Right lobe of liver (tissue), 6 donors: ENCODE data around the gene DDX31. TPM values are rescaled to one million over a fixed set of nuclear protein-coding genes. Genes with fewer than 3 reads are reported as not detected.
"Not testable (repeated sequence)": the region's sequence is repeated elsewhere in the genome, so short reads cannot be mapped to it uniquely, and the experiment has no call there.

Experiments
- ATAC-seq, 4 donors: fragments of 200-7000 bp; cut with Tn5 transposase; one replicate each; pipeline ENCODE4 v1.9.1; 2020; ENCODE audit warnings: mild to moderate bottlenecking in 4 of 4, moderate library complexity in 4 of 4
- DNase-seq, 3 donors: peaks; one replicate each; pipeline ENCODE4 v3.0.0-alpha.2; 2020
- H3K27ac ChIP-seq, 3 donors: fragments of 200-600 bp; one replicate each; pipeline ENCODE4 v1.8.0; 2022
- H3K27me3 ChIP-seq, 2 donors: fragments of 200-600 bp; one replicate each; pipeline ENCODE4 v1.8.0; 2022
- H3K36me3 ChIP-seq, 4 donors: fragments of 200-600 bp; sonication (generic) in 1 of 4; one replicate each; pipeline versions ENCODE4 v1.5.1 to v1.8.0; 2017 to 2022; ENCODE audit warnings: control low read depth in 1 of 4
- H3K4me1 ChIP-seq, 4 donors: fragments of 200-600 bp; sonication (generic) in 1 of 4; one replicate each; pipeline versions ENCODE4 v1.5.1 to v1.8.0; 2017 to 2022; ENCODE audit warnings: control low read depth in 1 of 4
- H3K4me3 ChIP-seq, 3 donors: fragments of 200-600 bp; one replicate each; pipeline ENCODE4 v1.8.0; 2022
- H3K9me3 ChIP-seq, 4 donors: fragments of 200-600 bp; sonication (generic) in 1 of 4; one replicate each; pipeline versions ENCODE4 v1.5.1 to v1.8.0; 2017 to 2022; ENCODE audit warnings: control low read depth in 1 of 4
- CTCF ChIP-seq, 4 donors: fragments of 200-600 bp in 3 of 4; fragments of 450-650 bp in 1 of 4; IDR thresholded peaks; one replicate each; pipeline versions ENCODE4 v1.5.1 to v1.8.0; 2016 to 2022; ENCODE audit warnings: antibody characterized with exemption in 4 of 4, mild to moderate bottlenecking in 2 of 4
- POLR2A ChIP-seq: fragments of 450-650 bp; IDR thresholded peaks from one replicate; pipeline ENCODE4 v1.6.1; 2017; ENCODE audit warnings: antibody characterized with exemption, mild to moderate bottlenecking
- WGBS: methylation state at CpG from one replicate; pipeline ENCODE4 v1.1.6; 2018; ENCODE audit warnings: low coverage, low lambda C conversion rate; ENCODE audit not compliant: insufficient coverage; ENCODE audit errors: missing lambda C conversion rate; 5-methylcytosine and 5-hydroxymethylcytosine counted together
- intact Hi-C, 2 donors: fragments of 100-400 bp; cut with DNase I; formaldehyde crosslinking; loops; one replicate each; pipeline versions ENCODE4 v1.11.2 to v1.14.1; 2022
- total RNA-seq, 6 experiments: library from RNA; depleted of rRNA in 2 of 6; stranded (reverse); fragments of >200 nt in 2 of 6; fragmentation: NEBNext Ultra II Directional in 3 of 6; extraction: Animal tissue kit (Norgen Biotek cat#: 25700) in 3 of 6; gene quantifications; one replicate each; pipeline versions ENCODE4 v1.1.0 to v1.2.4, GENCODE V29; 2016 to 2023
- donor health status: DM: no; HTN: yes; CAD: no.
- donor health status: DM: no; HTN: no; CAD: no.
- donor health status: DM: no; HTN: no; CAD: no.
- donor health status: DM: no; HTN: yes; CAD: no.
- donor health status: DM: no; HTN: yes; CAD: no.

The DDX31 gene
- total RNA-seq, 6 experiments from 2014 or later, result 7.1 to 8.7 (median 8.0) TPM

- TF ChIP-seq CTCF (IDR thresholded peaks at IDR 0.05) (no peak), POLR2A (no peak)
- H3K9me3 ChIP-seq, result no peaks in the 10 kb centered on the region
- no peaks in the 10 kb centered on the region for H3K27me3 ChIP-seq
- H3K27ac ChIP-seq, result no peak overlapping the region
- H3K4me1 ChIP-seq, result no peaks in the 10 kb centered on the region
- intact Hi-C loops, result no loop called here
- no peak overlapping the region for H3K4me3 ChIP-seq
- ATAC-seq (no peak), DNase-seq (no peak)
- WGBS, result 80% methylated on average over 3 of the region's 3 CpGs
- no peaks in the 10 kb centered on the region for H3K36me3 ChIP-seq
These were observed 42.1 kb upstream of the DDX31 start for GRCh38 chr9:132711846-132712245.

DNA sequence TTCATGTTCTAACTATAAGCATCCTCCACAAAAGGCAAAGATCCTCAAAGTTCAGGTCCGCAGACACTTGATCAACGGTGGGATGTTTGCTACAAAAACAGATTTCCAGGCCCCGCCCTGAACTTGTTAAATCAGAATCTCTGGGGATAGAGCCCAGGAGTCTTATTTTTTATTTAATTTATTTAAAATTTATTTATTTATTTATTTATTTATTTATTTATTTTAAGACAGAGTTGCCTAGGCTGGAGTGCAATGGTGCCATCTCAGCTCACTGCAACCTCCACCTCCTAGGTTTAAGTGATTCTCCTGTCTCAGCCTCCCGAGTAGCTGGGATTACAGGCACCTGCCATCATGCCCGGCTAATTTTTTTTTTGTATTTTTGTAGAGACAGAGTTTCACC lies 41.4 kb upstream of the DDX31 start:
- H3K27me3 ChIP-seq, ATAC-seq, intact Hi-C loops, H3K27ac ChIP-seq, H3K36me3 ChIP-seq, H3K9me3 ChIP-seq, H3K4me1 ChIP-seq, DNase-seq, H3K4me3 ChIP-seq: not testable (repeated sequence)
- WGBS, result 78% methylated on average over 5 of the region's 5 CpGs

DNA sequence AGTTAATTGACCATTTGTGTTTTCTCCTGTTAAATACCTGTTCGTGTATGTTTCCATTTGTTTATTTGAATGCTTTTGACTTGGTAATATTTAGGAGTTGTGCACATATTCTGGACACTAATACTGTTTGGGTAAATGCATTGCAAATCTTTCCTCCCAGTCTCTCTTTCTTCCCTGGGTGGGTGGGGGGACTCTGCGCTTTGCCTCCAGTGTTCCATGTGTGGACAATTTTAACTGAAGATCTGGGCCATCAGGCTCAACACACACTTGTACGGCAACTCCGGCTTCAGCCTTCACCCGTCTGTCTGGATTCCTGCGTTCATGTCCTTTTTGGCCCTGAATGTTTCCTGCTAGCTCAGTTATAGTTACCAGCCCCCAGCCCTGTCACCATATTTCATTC lies 40.5 kb upstream of the DDX31 start:
- 81% methylated on average over 6 of the region's 6 CpGs for WGBS
- Histone ChIP-seq H3K27ac (no peak overlapping the region), H3K4me1 (no peaks in the 10 kb centered on the region), H3K4me3 (no peak overlapping the region), H3K27me3 (no peaks in the 10 kb centered on the region), H3K9me3 (no peaks in the 10 kb centered on the region), H3K36me3 (no peaks in the 10 kb centered on the region)
- no peak for ATAC-seq
- TF ChIP-seq CTCF (IDR thresholded peaks at IDR 0.05), result no peak
- no peak for TF ChIP-seq POLR2A
- intact Hi-C loops, result no loop called here
- DNase-seq, result no peak

- Histone ChIP-seq H3K4me3 (no peak overlapping the region), H3K27ac (no peak overlapping the region), H3K27me3 (no peaks in the 10 kb centered on the region), H3K9me3 (no peaks in the 10 kb centered on the region), H3K4me1 (no peaks in the 10 kb centered on the region), H3K36me3 (no peaks in the 10 kb centered on the region)
- no peak for ATAC-seq
- intact Hi-C loops, result no loop called here
- TF ChIP-seq CTCF (IDR thresholded peaks at IDR 0.05) (no peak), POLR2A (no peak)
- 67% methylated on average over 1 of the region's 23 CpGs for WGBS
- DNase-seq, result no peak
These were observed 39.1 kb upstream of the DDX31 start for GRCh38 chr9:132708769-132709430.

DNA sequence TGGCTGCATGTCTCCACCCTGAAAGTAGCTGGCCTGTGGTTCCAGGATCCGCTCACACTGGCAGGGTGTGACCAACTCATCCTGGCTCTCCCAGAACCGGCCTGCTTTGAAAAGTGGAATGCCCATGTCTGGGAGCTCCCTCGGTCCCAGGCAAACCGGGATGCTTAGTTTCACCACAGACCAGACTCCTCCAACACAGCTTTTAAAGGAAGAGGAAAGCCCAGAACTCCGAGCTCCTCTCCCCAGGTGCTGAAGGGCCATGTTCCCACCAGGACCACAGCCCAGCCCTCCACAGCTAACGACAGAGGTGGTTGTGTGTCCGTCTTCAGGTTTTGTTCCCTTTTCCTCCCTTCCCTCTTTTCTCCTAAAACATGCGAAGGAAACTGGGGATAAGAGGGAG lies 38.5 kb upstream of the DDX31 start:
- TF ChIP-seq POLR2A (no peak), CTCF (IDR thresholded peaks at IDR 0.05) (no peak)
- intact Hi-C loops, result no loop called here
- DNase-seq (no peak), ATAC-seq (no peak)
- WGBS, result 15% methylated on average over 2 of the region's 8 CpGs
- Histone ChIP-seq H3K27ac (no peak overlapping the region), H3K4me3 (no peak overlapping the region), H3K9me3 (no peaks in the 10 kb centered on the region), H3K4me1 (no peaks in the 10 kb centered on the region), H3K36me3 (no peaks in the 10 kb centered on the region), H3K27me3 (no peaks in the 10 kb centered on the region)
